ENCODE measurements around the gene SMAD3.

DNA sequence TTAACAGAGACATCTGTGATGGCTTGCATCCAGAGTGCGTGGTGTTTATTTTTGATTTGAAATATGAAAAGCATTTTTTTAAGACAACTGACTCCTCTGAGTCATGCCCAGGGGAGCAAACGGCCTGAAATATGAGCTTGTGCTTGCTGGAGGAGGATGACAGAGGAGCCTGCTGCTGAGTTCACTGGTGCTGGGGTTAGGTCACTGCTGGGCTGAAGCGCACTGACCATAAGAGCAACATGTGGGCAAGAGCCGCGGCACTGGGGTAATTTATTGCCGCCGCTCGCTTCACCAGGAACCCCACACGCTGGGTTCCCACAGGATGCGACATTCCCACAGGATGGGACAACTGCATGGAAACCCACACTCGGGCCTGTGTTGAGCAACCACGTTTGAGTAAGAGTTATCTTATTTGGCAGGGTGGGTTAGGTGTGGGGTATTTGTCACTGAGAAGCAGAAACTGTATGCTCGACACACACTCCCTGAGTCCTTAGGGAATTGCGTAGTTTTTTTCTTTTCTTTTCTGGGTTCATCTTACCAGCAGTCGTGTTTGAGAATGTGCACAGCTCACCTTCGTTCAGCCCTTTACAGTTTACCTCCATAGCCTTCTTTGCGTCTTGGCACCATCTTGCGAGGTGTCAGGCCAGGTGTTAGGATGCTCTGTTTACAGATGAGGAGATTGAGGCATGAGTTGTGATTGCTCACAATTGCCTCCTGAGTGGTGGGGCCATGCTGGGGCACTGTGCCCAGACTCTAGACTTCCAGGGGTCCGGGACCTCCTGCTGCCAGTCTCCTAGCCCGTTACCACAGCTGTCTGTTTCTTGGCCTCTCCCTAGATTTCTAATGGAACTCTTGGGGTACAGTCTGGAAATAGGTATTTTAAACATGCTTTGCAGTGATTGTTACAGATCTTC lies 60.4 kb downstream of the SMAD3 start:
- TF ChIP-seq, protein P1, sequence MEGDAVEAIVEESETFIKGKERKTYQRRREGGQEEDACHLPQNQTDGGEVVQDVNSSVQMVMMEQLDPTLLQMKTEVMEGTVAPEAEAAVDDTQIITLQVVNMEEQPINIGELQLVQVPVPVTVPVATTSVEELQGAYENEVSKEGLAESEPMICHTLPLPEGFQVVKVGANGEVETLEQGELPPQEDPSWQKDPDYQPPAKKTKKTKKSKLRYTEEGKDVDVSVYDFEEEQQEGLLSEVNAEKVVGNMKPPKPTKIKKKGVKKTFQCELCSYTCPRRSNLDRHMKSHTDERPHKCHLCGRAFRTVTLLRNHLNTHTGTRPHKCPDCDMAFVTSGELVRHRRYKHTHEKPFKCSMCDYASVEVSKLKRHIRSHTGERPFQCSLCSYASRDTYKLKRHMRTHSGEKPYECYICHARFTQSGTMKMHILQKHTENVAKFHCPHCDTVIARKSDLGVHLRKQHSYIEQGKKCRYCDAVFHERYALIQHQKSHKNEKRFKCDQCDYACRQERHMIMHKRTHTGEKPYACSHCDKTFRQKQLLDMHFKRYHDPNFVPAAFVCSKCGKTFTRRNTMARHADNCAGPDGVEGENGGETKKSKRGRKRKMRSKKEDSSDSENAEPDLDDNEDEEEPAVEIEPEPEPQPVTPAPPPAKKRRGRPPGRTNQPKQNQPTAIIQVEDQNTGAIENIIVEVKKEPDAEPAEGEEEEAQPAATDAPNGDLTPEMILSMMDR (IDR thresholded peaks at IDR 0.05) = no peak
- no peak for TF ChIP-seq POLR2A (IDR thresholded peaks at IDR 0.05)
